ENCODE data around the gene ZNF101. TPM values are rescaled to one million over a fixed set of nuclear protein-coding genes. Genes with fewer than 3 reads are reported as not detected.

ZNF101 gene
- total RNA-seq, 1 donor from 2014 or later = 6.2 TPM

GRCh38 chr19:19653597-19654147 is 15.0 kb upstream of the ZNF101 start:
- Mint-ChIP-seq H3K36me3 (ENCODE audit: low read depth) (peaks cover 33% of the 10 kb centered on the region), H3K27me3 (ENCODE audit: low read depth) (no peaks in the 10 kb centered on the region), H3K4me1 (ENCODE audit: low read depth) (no peaks in the 10 kb centered on the region), H3K27ac (ENCODE audit: unreplicated experiment) (no peak overlapping the region), H3K9me3 (ENCODE audit: low read depth) (no peaks in the 10 kb centered on the region), H3K4me3 (ENCODE audit: unreplicated experiment) (no peak overlapping the region)
- TF ChIP-seq CTCF (IDR thresholded peaks at IDR 0.05) = no peak
- no peak for DNase-seq (ENCODE audit: low spot score)

GRCh38 chr19:19654441-19654840 is 14.2 kb upstream of the ZNF101 start:
- H3K9me3 Mint-ChIP-seq (ENCODE audit: low read depth) = no peaks in the 10 kb centered on the region
- no peak for TF ChIP-seq CTCF (IDR thresholded peaks at IDR 0.05)
- no peaks in the 10 kb centered on the region for H3K27me3 Mint-ChIP-seq (ENCODE audit: low read depth)
- DNase-seq (ENCODE audit: low spot score) = no peak
- H3K27ac Mint-ChIP-seq (ENCODE audit: unreplicated experiment) = no peak overlapping the region
- peaks cover 29% of the 10 kb centered on the region for H3K36me3 Mint-ChIP-seq (ENCODE audit: low read depth)
- H3K4me3 Mint-ChIP-seq (ENCODE audit: unreplicated experiment) = no peak overlapping the region
- H3K4me1 Mint-ChIP-seq (ENCODE audit: low read depth) = no peaks in the 10 kb centered on the region

GRCh38 chr19:19655051-19655594 is 13.5 kb upstream of the ZNF101 start:
- H3K27me3 Mint-ChIP-seq (ENCODE audit: low read depth) = no peaks in the 10 kb centered on the region
- H3K4me3 Mint-ChIP-seq (ENCODE audit: unreplicated experiment) = no peak overlapping the region
- no peak for DNase-seq (ENCODE audit: low spot score)
- no peak for TF ChIP-seq CTCF (IDR thresholded peaks at IDR 0.05)
- H3K9me3 Mint-ChIP-seq (ENCODE audit: low read depth) = no peaks in the 10 kb centered on the region
- H3K36me3 Mint-ChIP-seq (ENCODE audit: low read depth) = peaks cover 29% of the 10 kb centered on the region
- no peaks in the 10 kb centered on the region for H3K4me1 Mint-ChIP-seq (ENCODE audit: low read depth)
- no peak overlapping the region for H3K27ac Mint-ChIP-seq (ENCODE audit: unreplicated experiment)

- no peaks in the 10 kb centered on the region for H3K4me1 Mint-ChIP-seq (ENCODE audit: low read depth)
- no peak for DNase-seq (ENCODE audit: low spot score)
- H3K9me3 Mint-ChIP-seq (ENCODE audit: low read depth) = no peaks in the 10 kb centered on the region
- no peaks in the 10 kb centered on the region for H3K27me3 Mint-ChIP-seq (ENCODE audit: low read depth)
- H3K27ac Mint-ChIP-seq (ENCODE audit: unreplicated experiment) = no peak overlapping the region
- peaks cover 29% of the 10 kb centered on the region for H3K36me3 Mint-ChIP-seq (ENCODE audit: low read depth)
- no peak overlapping the region for H3K4me3 Mint-ChIP-seq (ENCODE audit: unreplicated experiment)
- no peak for TF ChIP-seq CTCF (IDR thresholded peaks at IDR 0.05)
These were observed 12.8 kb upstream of the ZNF101 start for GRCh38 chr19:19655641-19656343.

- Mint-ChIP-seq H3K9me3 (ENCODE audit: low read depth) (no peaks in the 10 kb centered on the region), H3K36me3 (ENCODE audit: low read depth) (peaks cover 29% of the 10 kb centered on the region), H3K27me3 (ENCODE audit: low read depth) (no peaks in the 10 kb centered on the region), H3K27ac (ENCODE audit: unreplicated experiment) (no peak overlapping the region), H3K4me3 (ENCODE audit: unreplicated experiment) (no peak overlapping the region), H3K4me1 (ENCODE audit: low read depth) (peaks cover 7% of the 10 kb centered on the region)
- no peak for TF ChIP-seq CTCF (IDR thresholded peaks at IDR 0.05)
- DNase-seq (ENCODE audit: low spot score) = no peak
These were observed 11.9 kb upstream of the ZNF101 start for GRCh38 chr19:19656451-19657396.

All from chondrocyte (in vitro differentiated cells).